Stimulated activated CD8-positive, alpha-beta memory T cell treated with anti-CD3 and anti-CD28 coated beads, Interleukin-7, amount 100 ng/mL, for 48 hours (primary cell): ENCODE data around the gene NKIRAS2.
A peak's percentile ranks its signal among the peaks of the same experiment; 100 is the strongest.

Experiments used
- DNase-seq, 2 donors: peaks; one replicate each; pipeline ENCODE4 v3.0.0-alpha.2; 2020; ENCODE audit warnings: low read depth in 1 of 2; ENCODE audit errors: extremely low read depth in 1 of 2

NKIRAS2 gene

DNA sequence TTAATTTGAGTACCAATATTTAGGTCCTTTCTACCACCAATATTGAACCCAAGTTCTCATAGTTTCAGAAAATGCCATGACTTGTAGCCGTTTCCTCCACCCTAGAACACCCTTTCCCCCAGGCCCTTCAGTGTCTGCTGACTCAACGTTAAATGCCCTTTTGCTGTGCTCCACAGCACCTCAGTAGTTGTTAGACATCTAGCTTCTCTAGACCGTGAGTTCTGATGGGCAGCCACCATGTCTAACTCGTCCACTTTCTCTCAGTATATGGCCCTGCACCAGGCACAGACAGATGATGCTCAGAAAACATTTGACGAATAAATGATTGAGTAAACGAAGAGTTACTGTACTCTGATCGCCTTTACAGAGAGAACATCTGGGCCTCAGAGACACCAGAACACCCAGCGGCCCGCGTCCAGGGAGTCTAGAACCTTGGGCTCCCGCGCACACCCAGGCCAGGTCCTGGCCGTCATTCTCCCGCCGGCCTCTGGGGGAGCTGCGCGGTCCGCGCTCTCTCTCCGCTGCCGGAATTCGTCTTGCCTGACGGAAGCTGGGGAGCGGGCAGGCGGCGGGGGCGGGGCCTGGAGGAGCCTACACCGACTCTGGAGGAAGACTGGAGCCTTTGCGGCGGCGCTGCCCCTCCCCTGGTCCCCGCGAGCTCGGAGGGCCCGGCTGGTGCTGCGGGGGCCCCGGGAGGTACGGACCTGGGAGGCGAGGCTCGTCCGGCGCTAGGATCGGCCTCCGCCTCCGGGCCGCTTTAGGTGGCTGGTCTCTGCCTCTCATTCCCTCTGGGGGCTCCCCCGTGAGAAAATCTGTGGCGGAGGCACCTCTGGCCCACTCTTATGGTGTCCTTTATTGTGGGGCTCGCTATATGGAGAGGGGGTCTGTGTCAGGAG lies at the start of gene NKIRAS2:
TSS of gene NKIRAS2 (plus strand) at position 582 of the 896 bp plus-strand sequence. CDS start 1,488 bp downstream, outside the sequence.
- DNase-seq = peak; percentile 92 to 95

DNA sequence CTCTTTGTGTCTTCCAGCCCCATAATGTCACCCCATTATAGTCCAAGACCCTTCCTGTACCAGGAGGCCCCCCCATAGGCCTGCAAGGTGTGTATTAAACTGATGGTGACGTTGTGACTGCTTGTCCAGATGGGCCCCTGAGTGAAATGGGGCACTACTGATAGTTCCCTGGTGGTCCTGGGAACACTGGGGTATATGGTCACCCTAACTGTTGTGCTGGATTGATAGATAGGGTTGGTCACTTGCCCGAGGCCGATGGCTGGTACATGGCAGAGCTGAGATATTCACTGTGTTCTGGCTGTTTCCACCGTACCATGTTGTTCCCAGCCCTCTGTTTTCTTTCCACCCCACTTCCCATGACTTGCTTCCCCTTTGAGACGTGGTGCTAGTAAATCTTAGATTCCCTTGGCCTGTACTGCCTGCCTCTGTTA lies 49.0 kb upstream of the NKIRAS2 start:
- no peak for DNase-seq

DNA sequence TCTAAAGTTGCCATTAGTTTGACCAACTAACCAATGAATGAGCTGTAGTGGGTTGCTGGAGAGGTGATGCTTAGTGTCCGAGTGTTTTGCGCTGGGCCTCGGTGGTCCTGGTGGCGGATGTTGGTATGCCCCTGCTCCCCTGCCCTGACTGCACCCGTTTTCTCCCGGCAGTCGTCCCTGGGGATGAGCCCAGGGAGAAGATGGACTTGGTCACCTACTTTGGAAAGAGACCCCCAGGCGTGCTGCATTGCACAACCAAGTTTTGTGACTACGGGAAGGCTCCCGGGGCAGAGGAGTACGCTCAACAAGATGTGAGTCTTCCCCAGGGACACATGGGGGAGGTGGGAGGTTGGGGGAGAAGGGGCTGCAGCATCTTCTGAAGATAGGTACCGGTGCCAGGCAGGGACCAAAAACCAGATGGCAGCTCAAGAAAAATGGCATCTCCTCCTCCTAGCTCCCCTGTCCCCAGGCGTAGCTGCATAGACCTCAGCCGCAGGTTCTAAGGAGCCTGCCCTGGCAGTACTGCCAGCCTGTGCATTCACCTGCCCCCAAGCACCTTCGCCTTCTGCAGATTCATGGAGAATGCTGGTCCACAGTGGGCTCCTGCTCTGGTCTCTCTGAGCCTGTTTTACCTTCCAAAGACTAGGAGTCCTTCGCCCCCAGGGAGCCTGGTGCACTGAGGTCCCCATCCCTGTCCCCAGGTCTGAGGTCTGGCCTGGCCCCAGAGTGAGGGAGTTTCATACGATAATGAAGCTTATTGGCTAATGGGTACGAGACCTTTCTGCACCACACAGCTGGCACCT lies 48.0 kb upstream of the NKIRAS2 start:
- no peak for DNase-seq

- no peak for DNase-seq
These were observed 47.1 kb upstream of the NKIRAS2 start for GRCh38 chr17:41972571-41973407.

GRCh38 chr17:41973408-41973811 lies 46.5 kb upstream of the NKIRAS2 start:
- DNase-seq = no peak

DNA sequence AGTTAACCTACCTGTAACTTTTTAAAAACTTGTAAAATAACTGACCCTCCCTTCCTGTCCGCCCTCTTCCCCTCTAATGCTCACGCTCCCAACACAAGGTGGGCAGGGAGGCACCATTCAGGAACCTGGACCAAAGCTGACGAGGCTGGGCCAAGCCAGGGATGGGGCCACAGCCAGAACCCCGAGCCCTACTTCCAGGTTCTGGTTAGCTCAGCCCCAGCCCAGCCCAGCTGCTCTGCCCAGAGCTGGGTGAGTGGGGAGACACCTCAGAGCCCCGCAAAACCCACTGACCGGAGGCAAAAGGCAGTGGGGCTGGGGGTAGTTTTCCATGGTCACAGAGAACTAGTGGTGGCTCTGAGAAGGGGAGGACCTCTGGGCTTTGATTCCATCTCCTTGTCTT lies 45.9 kb upstream of the NKIRAS2 start:
- no peak for DNase-seq

GRCh38 chr17:41974658-41975057 lies 45.2 kb upstream of the NKIRAS2 start:
- no peak for DNase-seq

DNA sequence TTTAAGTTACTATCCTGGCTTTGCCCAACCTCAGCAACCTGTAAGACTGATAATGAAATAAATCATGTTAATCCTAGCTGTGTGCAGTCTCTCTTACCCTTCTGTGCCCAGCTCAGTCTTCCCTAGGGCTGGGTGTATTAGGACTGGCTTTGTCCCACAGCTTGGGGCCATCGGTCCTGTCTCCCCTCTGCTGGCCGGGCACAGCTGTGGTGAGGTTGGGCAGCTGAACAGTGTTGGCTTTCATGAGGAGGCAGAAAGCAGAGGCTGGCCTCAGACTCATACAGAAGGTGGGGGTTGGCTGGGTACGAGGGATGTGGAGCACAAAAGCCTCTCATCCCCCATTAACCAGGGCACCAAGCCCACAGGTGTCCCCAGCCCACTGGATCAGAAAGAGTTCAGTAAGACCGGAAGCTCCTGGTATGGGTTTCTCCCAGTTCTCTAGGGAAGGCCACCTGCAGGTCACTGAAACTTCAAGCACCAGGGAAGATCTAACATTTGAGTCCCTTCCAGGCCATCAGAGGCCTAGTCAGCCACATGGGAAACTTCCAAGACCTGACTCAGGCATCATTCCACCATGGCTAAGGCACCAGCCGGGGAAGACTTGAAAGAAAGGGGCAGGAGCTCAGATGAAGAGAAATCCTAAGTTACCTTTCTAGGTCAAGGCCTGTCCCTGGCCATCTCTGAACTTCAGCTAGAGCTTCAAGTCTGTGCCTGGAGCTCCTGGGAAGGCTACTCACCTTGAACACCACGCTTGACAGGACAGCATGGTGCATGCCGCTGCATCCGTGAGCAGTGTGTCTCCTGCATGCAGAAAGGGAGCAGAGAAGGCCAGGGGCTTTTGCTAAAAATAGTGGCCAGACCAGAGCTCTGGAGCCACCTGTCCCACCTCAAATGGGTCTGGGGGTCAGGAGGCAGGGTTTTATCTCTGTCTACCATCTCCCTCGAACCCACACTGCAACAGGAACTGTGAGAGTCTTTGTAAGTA lies 44.5 kb upstream of the NKIRAS2 start:
- DNase-seq = no peak

- no peak for DNase-seq
These were observed 43.6 kb upstream of the NKIRAS2 start for GRCh38 chr17:41976142-41976768.

GRCh38 chr17:41977991-41978390 lies 41.9 kb upstream of the NKIRAS2 start:
- no peak for DNase-seq

- DNase-seq = no peak
These were observed 37.7 kb upstream of the NKIRAS2 start for GRCh38 chr17:41982026-41982760.

DNA sequence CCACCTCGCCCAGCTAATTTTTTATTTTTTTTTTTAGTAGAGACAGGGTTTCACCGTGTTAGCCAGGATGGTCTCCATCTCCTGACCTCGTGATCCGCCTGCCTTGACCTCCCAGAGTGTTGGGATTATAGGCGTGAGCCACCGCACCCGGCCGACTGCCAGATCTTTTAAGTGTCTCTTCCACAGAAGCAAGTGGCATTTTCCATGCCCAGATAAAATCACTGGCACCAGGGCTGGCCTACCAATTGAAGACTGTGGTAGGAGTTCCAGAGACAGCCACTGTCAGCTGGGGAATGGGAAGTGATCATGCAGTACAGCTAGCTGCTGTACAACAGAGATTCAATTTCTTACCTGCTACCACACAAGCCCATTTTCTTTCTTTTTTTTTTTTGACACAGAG lies 35.4 kb upstream of the NKIRAS2 start:
- DNase-seq = no peak

DNA sequence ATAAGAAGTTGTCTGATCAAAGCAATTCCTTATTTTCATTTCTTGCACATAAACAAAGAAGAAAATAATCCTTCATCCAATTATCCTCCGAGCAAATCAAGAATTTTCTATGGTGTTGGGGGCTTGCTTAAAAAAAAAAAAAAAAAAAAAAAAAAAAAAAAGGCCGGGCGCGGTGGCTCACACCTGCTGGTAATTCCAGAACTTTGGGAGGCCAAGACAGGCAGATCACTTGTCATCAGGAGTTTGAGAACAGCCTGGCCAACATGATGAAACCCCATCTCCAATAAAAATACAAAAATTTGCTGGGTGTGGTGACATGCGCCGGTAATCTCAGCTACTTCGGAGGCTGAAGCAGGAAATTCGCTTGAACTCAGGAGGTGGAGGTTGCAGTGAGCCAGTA lies 34.0 kb upstream of the NKIRAS2 start:
- DNase-seq = no peak

GRCh38 chr17:41986634-41987033 lies 33.3 kb upstream of the NKIRAS2 start:
- DNase-seq = no peak

DNA sequence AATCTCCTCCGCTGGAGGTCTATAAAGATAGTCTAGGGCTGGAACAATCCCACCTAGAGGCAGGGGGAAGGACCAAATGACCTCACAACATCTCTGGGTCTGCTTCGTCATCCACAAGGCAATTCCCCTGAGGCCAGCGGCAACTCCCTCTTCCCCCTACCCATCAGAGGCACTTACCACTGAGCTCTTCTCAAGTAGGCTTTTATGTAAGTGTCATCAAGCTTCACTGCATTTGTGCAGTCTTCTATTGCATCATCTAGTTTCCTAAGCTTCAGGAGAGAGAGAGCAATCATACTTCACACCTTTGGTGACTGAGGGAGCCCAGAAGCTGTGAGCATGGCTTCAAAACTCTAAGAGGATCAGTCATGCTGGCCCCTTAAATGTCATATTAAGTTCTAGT lies 32.2 kb upstream of the NKIRAS2 start:
- no peak for DNase-seq

- DNase-seq = no peak
These were observed 31.5 kb upstream of the NKIRAS2 start for GRCh38 chr17:41988418-41988817.

- no peak for DNase-seq
These were observed 30.0 kb upstream of the NKIRAS2 start for GRCh38 chr17:41989702-41990419.

GRCh38 chr17:41992576-41992975 lies 27.3 kb upstream of the NKIRAS2 start:
- DNase-seq = no peak
